ENCODE results near the gene ZFYVE28.

GRCh38 chr4:2334826-2335728 is 83.4 kb downstream of the ZFYVE28 start:
- TF ChIP-seq SP1 (IDR thresholded peaks at IDR 0.05) = no peak
- no peak for TF ChIP-seq ARNT (IDR thresholded peaks at IDR 0.05)
- no peak for TF ChIP-seq BHLHE40 (IDR thresholded peaks at IDR 0.05; ENCODE audit: borderline replicate concordance)
- TF ChIP-seq TARDBP (IDR thresholded peaks at IDR 0.05) = no peak
- no peak for TF ChIP-seq FOXA1 (IDR thresholded peaks at IDR 0.05)
- TF ChIP-seq NFRKB (IDR thresholded peaks at IDR 0.05) = no peak
- TF ChIP-seq, protein P1, sequence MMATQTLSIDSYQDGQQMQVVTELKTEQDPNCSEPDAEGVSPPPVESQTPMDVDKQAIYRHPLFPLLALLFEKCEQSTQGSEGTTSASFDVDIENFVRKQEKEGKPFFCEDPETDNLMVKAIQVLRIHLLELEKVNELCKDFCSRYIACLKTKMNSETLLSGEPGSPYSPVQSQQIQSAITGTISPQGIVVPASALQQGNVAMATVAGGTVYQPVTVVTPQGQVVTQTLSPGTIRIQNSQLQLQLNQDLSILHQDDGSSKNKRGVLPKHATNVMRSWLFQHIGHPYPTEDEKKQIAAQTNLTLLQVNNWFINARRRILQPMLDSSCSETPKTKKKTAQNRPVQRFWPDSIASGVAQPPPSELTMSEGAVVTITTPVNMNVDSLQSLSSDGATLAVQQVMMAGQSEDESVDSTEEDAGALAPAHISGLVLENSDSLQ (IDR thresholded peaks at IDR 0.05) = no peak
- TF ChIP-seq ELF4 (IDR thresholded peaks at IDR 0.05) = no peak
- TF ChIP-seq HDGF (IDR thresholded peaks at IDR 0.05; ENCODE audit: borderline replicate concordance) = no peak
- TF ChIP-seq SUZ12 (IDR thresholded peaks at IDR 0.05) = no peak

Measured in HEK293T (cell line).